Embryonic facial prominence (tissue), 1 donor: ENCODE results near the gene BGN.

ENCODE experiments used
- DNase-seq: peaks from one replicate; pipeline ENCODE4 v3.0.0-alpha.2; 2016; ENCODE audit errors: extremely low spot score

Gene BGN

DNA sequence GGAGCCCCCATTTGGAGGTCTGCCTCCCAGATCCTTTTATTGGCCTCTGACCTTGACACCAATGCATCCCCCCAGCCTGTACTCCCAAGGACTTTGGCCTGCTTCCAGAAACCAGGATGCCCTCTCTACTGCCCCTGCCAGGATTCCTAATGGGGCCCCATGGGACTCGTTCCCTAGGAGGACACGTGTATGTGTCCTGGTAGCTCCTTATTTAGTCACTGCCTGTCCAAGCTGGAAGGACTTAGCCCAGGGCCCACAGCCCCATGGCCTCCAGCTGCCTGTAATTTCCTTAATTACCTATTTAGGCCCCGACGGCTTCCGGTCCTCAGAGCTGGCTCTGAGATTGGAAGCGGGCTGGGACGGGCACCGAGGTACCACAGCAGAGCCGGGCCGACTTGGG lies 32.0 kb downstream of the BGN start:
- no peak for DNase-seq

DNA sequence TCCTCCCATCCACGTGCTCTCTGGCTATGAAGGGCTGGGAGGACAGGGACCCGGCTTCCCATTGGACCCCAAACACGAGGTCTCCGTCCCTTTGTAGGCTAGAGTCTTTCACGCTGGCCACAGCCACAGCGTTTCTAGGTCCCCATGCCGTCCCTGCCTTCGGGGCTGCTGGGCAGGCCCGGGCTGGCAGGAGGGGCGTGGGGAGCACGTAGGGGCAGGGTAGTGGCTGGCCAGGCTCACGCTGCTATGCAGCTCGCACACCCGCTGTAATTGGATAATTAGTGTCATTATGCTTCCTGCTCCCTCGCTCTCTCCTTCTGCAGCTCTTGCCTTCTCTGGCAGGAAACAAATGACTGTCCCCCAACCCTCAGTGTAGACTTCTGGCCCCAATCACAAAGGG lies 32.4 kb downstream of the BGN start:
- no peak for DNase-seq

DNA sequence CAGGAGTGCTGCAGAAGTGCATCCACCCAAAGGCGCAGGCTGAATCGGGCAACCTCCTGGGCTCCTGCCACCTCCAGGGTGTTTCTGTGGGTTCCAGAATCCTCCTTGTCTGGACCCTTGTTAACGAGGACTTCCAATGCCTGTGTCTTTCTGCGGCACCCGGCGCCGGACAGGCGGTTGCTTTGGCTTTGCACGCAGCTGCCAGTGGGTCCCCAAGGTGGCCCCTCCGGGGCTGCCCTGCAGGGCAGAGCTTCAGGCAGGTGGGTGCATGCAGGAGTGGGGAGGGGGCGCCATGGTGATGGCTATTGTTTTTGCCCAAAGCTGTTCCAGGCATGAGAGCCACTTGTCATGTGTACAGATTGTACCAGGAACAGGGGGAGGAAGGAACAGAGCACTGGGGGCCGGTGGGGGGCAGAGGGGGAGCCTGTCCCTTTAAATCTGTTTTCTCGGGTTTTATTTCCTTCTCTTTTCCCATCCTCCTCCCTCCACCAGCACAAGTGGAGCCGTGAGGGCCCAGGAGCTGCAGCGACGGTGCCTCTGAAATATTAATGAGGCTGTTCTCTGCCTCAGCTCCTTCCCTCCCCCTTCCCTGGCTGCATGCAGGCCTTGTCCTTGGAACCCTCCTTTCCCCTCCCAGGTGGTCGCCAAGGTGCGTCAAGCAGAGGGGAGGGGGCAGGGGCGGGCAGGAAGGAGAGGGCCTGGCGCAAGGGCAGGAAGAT lies 35.8 kb downstream of the BGN start:
- no peak for DNase-seq

DNA sequence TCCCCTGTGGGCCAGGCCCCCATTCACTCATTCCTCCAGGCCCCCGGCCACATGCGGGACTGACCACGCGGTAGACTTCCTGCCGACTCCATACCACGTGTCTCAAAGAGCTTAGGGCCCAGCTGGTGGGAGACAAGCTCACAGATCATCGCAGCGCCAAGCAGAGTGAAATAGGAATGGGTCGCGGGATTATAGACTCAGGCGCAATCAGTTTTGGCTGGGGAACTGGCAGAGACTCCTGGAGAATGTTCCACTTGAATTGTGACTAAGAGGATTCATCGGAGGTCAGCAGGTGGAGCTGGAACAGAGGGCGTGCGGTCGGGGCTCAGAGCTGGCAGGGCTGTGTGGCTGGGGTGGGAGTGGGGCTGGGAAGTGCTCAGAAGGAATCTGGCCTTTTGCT lies 38.3 kb downstream of the BGN start:
- no peak for DNase-seq

DNA sequence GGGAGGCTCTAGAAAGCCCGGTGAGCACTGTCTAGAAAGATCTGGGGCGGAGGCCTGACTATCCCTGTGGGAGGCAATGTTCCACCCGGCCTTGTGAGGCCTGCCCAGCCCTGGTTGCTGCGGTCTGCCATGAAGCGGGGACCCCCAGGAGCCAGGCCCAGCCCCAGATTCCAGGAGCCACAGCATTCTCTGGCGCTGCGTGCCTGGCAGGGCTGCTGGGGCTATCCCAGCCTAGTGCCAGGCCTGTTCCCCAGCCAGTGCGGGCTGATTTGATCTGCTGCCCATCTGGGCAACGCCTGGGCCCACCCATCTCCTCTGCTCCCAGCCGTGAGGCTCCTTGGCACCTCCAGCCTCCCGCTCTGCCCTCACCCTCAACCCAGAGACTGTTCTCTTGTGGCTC lies 42.3 kb downstream of the BGN start:
- no peak for DNase-seq

DNA sequence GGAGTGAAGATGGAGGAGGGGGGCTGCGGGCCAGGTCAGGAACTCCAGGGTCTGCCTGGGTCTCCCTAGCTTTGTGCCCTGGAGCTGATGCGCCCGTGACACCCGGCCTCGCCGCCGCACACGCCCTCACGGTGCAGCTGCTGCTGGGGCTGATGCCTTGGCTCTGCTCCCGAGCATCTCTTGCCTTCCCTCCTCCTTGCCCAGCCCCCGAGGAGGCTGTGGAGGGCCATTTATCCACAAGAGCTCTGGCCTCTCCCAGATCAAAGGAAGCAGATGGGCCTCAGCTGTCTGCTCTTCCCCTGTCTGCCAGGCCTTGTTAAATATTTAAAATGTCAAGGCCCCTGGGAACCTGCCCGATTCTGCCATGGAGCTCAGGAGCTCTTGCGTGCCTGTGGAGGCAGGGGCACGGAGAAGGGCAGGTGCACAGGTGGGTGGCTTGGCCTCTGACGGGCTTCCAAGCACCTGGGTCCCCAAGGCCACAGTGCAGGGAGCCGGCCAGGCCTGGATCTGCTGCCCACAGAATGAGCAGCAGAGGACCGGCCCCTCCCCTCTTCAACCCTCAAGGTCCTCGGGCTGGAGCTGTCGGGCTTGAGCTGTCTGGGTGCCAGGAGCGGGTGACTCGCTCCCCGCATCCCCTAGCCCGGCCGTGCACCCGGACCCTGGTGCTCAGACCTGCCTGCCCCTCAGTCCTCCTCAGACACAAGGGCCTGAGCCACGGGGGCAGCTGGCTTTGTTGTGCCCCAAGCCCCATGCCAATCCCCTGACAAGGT lies 42.9 kb downstream of the BGN start:
- DNase-seq = no peak

DNA sequence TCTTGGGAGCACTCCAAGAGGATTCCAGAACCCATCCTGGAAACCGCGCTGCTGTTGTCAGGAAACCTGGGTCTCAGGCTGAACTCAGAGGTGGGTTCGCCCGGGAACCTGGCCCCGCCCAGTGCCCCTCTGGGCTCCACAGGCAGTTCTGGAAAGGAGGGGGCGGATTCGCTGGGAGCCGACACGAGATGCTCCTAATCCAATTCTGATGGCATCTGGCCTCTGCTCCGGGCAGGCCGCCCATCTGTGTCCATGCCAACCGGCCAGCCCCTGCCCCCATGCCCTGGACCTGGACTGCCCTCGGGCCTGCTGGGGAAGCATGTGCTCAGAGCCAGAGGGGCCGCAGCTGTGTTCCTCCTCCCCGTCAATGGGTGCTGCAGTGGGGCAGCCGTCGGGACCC lies 43.6 kb downstream of the BGN start:
- DNase-seq = no peak

DNA sequence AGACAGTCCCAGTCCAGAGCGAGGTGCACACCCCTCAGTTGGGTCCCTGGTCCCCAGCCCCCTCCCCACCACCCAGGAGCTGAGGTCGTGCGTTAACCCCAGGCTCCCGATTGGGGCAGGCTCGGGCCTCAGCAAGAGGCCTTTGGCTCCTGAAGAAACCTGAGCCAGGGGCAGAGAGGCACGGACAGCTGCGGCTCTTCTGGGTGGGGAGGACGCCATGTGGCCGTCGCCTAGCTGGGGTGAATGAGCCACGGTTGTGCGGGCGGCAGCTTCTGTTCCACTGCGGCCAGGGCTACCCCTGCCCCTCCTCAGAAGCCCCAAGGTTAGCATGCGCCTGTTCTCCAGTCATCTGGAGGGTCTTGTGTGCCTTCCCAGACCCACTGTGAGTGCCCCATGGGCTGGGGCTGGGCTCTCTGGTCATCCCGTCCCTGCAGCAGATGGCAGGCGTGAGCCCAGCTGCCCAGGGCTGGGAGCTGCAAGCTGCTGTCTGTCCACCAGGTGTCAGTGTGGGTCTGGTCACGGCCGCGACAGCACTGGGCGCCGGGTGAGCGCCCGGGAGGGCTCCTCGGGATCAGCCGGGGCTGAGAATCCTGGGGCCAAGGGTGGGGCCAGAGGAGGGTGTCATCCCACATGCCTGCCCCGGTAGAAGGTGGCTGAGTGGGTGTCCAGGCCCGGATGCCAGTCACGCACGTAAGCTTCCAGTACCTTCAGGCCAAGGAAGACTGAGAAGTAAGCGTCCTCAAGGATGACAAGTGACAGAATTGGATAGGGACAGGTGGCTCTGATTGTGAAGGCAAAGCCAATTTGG lies 44.6 kb downstream of the BGN start:
- no peak for DNase-seq

DNA sequence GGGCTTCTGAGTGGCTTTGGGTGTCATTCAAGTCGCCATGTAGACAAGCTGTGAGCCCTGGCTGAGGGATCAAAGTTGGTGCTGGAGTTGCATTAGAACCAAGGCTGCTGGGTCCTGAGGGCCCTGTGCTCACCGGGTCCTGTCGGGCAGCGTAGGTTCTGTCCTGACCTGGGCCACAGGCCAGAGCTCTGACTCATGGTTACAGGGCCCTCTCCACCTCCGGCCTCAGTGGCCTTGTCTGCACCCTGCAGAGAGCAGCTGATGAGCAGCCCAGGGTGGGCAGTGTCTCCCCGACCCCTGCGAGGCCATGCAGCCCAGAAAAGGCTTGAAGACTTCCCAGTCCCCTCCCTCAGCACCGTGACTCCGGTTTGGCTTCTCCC lies 45.2 kb downstream of the BGN start:
- no peak for DNase-seq

DNA sequence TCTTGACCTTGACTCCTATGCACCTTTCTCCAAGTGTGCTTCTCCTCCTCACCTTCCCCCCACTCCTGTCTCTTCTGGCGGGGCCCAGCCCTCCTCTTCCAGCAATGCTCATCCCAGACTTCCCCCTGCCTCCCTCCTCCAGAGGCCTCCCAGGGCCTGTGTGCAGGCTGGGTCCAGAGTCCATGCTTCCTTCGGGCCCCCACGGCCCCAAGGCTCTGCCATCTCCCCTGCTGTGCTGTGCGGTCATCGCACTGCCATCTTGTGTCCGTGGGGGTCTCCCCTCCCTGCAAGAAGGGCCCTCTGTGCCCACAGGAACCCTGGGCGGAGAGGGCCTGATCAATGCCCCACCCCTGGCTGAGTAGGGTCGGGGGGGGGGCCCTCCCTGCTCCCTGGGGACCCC lies 49.9 kb downstream of the BGN start:
- DNase-seq = no peak

DNA sequence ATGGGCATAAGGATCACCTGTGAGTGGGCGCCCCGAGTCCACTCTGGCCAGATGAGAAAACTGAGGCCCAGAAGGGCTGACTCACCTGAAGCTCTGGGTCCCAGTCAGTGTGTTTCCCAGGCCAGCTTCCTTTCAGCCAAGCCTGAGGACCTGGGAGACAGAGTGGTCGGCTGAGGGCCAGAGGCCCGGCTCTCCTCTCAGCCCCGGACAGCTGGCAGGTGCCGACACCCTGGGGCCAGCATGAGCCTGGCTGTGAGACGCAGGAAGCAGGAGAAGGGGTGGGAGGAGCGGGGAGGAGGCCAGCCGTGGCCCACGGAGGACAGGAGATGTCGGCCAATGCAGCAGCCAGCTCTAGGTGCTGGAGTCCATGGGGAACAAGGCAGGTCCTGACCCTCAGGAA lies 51.6 kb downstream of the BGN start:
- no peak for DNase-seq

DNA sequence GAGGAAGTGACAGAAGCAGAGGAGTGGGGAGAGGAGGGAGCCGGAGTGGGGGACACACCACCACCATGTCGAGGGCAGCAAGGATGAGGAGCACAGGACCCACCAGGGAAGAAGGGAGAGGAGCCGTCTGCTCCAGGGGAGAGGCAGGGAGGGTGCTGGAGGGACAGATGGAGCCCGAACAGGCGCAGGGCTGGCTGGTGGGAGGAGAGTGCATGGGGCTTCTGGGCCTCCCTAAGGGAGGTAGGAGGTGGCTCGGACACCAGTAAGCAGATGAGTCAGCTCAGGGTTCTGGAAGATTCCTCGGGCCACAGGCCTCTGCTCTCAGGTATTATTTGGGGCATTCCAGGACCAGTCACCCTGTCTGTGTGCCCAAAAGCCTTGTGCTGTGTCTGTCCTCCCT lies 52.4 kb downstream of the BGN start:
- DNase-seq = no peak

DNA sequence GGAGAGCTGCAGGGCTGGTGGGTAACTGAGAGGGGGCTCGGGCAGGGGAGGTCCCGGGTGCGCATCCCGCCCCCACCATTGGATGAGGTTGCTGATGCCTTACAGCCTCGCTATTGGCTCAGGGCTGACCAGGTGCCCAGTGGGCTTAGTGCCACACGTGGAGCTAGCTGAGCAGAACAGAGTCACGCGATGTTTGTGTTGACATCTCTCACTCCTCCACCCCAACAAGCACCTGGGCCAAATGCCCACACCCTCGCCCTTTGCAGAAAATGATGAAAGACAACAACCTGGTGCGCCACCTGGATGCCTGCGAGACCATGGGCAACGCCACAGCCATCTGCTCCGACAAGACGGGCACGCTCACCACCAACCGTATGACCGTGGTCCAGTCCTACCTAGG lies 54.5 kb downstream of the BGN start:
- DNase-seq = no peak

DNA sequence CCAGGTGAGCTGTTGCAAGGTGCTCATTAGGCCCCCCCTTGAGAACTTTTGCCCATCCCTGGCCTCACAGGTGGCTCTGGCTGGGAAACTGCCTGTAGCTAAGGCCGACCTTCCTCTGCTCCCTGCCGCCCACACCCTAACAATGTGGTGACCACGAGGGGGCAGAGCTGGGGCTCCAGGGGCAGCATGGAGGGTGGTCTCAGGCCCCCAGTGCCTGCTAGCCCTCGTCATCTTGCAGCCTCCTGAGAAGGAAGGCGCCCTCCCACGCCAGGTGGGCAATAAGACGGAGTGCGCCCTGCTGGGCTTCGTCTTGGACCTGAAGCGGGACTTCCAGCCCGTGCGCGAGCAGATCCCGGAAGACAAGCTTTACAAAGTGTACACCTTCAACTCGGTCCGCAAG lies 55.0 kb downstream of the BGN start:
- DNase-seq = no peak

DNA sequence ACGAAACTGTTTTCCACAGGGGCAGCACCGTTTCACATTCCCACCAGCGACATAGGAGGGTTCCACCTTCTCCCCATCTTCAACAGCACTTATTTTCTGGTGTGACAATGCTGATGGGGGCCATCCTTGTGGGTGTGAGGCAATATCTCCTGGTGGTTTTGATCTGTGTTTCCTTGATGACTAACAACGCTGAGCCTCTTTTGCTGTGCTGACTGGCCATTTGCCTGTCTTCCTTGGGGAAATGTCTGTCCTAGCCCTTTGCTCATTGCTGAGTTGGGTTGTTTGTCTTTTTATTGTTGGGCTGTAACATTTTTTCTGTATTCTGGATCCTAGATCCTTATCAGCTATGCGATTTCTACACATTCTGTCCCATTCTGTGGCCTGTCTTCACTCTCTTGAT lies 56.4 kb downstream of the BGN start:
- DNase-seq = no peak

DNA sequence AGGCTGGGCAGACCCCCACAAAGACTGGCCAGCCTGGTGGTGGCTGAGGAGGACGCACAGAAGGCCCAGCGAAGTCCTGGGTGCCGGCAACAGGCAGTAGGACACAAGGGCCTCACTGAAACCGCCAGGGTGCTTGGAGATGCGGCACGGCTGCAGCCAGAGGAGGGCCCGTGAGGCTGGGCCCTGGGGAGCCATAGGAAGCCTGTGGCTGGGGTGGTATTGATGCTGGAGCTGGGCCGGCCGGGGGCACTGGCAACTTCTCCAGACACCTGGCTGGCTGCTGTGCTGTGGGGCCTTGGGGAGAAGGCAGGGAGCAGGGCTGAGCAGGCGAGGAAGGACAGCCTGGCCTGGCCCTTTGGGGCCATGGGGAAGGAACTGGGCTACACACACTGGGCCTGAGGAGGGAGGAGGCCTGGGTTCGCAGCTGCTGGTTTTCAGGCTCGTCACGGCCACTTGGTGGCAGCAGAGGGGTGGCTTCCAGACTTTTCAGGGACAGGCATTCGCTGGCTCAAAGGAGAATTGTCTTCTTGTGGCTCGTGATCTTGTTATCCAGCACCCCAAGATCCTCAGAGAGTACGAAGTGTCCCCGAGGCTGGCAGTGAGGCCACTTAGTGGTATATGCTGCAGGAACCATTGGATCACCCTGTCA lies 59.9 kb downstream of the BGN start:
- no peak for DNase-seq

DNA sequence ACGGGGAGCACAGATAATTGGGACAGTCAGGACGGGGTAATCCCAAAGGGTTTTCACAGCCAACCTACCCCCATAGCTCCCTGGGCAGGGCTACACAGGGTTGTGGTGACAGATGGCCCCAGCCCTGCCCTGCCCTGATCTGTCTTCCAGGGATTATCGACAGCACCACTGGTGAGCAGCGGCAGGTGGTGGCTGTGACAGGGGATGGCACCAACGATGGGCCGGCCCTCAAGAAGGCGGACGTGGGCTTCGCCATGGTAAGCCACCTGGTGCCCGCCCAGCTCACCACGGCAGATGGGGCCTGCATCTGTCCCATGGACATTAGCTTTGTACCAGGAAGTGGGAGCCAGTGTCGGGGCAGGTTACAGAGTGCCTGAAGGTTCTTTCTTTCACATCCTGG lies 62.0 kb downstream of the BGN start:
- DNase-seq = no peak

DNA sequence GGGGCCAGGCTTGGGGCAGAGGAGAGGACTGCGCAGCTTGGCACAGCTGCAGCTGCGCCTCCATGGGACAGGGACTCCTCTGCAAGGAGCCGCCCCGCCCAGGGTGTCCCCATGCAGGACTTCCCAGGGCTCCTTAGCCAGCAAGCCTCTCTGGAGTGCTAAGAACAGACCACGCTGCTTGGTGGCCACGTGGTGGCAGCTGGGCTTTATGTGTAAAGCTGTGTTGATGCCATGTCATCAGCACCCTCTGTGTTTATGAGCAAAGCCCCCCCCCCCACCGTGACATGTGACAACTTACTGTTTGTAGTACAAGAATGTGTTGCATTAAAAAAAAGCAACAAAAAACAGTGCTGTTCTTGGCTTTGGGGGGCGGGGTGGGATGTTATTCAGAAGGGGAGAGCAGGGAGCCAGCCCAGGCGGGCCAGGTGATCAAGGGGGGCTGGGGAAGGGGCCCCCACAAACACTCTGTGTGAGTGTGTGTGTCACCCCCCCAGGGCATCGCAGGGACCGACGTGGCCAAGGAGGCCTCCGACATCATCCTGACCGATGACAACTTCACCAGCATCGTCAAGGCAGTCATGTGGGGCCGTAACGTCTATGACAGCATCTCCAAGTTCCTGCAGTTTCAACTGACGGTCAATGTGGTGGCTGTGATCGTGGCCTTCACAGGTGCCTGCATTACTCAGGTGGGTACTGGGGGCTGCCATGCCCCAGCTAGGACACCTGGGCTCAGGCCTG lies 63.0 kb downstream of the BGN start:
- DNase-seq = no peak
